Activated T-cell treated with anti-CD3 and anti-CD28 coated beads for 4 hours (primary cell): ENCODE data around the gene LRRC2.
"Not testable (repeated sequence)": the region's sequence is repeated elsewhere in the genome, so short reads cannot be mapped to it uniquely, and the experiment has no call there.

Source experiments
- DNase-seq: peaks from one replicate; pipeline ENCODE4 v3.0.0-alpha.2; 2020

The LRRC2 gene

GRCh38 chr3:46522201-46522600 is 43.9 kb downstream of the LRRC2 start:
- not testable (repeated sequence) for DNase-seq

GRCh38 chr3:46521096-46521495 is 45.0 kb downstream of the LRRC2 start:
- DNase-seq: no peak

GRCh38 chr3:46520531-46520930 is 45.6 kb downstream of the LRRC2 start:
- no peak for DNase-seq

DNA sequence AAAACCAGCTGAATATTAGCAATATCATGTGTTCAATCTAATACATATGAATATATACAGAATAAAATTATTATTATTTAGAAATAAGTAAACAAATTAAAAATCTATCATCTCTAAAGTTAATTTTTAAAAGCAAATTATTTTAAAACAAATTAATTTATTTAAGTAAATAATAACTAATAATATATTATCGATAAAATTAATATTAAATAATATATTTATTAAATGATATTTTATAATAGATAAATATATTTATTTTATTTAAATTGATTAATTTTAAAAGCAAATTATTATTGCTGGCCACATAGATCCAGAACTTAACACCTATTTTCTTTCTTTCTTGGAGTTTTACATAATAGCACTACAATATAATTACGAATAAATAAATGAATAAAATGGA is 46.1 kb downstream of the LRRC2 start:
- DNase-seq: no peak

DNA sequence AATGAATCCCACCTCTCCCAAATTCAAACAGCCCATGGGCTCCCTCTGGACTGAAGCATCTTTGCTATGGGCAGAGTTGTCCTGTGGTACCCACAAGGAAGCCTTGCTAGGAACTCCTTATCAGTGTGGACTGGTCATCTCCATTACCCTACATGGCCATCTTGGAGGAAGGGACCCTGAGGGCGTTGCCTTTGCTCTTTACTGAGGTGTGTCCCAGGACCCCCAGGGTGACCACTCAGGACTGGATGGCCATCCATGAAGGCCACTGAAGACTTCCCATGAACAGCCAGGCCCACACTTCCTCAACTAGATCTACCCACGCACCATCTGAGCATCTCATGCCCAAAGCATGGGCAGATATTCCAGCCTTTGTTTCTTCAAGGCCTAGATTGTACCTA is 48.3 kb downstream of the LRRC2 start:
- DNase-seq: no peak

DNA sequence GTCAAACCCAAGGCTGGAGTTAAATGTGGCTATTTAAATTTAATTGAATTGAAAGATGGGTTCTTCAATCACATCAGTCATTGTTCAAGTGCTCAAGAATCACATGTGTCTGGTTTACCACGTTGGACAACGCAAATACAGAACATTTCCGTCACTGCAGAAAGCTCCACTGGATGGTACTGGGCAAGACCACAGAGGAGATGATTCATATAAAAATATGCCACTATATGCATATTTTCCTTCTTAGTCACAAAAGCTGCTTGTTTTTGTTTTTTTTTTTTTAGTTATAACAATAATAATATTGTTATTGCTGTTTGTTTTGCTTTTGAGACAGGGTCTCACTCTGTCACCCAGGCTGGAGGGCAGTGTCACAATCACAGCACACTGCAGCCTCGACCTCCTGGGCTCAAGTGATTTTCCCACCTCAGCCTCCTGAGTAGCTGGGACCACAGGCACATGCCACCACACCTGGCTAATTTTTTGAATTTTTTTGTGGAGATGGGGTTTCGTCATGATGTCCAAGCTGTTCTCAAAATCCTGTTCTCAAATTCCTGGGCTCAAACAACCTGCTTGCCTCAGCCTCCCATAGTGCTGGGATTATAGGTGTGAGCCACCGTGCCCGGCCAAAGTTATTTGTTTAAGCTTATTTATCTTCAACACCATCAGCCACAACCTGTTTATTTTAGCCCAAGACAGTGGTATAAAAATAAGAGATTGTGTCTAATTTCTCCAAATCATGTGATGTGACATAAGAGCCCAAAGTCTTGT is 48.9 kb downstream of the LRRC2 start:
- no peak for DNase-seq

DNA sequence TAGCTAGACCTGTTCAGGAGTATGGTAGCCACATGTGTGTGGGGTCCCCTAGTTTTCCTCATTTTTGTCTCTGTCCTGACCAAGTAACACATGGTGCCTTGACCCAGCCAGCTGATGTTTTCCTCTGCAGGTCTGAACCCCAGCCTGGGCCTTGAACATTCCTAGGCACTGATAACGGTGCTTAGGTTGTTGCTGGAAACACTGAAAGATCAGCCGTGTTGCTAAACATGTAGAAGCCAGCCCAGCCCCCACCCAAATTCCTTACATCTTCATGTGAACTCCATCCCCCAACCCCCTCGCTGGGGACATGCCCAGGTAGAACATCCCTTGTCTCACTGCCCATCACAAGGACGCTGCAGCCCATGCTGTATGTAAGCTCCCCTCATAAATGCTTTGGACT is 49.6 kb downstream of the LRRC2 start:
- DNase-seq: no peak

DNA sequence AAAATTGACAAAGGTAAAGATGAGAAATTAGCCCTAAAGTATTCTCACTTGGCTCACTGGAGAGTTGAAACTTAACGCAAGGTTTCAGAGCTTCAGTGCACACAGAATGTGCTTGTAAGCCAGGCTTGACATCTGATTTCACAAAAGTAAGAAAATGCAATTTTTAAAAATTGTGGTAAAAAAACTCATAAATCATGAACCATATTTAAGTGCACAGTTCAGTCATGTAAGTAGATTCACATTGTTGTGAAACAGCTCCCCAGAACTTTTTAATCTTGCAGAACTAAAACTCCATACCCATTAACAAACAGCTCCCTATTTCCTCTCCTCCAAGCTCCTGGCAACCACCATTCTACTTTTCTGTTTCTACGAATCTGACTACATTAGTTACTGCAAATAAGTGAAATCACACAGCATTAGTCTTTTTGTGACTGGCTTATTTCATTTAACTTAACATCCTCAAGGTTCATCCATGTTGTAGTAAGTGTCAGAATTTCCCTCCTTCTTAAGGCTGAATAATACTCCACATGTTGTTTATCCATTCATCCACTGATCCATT is 53.8 kb downstream of the LRRC2 start:
- no peak for DNase-seq

DNA sequence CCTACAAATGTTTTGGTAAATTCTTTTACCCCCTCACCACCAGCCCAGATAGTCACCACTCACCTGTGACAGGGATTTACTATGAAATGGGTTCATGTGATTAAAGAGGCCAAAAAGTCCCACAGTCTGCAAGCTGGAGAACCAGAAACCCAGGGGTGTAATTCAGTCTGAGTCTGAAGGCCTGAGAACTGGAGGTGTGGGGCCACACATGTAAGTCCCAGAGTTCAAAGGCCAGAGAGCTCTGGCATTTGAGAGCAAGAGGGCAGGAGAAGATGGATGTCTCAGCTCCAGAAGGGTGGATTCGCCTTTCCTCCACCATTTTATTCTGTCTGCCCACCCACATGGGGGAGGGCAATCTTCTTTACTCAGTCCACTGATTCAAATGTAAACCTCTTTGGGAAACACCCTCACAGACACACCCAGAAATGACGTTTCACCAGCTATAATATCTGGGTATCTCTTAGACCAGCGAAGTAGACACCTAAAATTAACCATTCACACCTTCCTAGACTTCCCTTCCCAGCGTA is 56.4 kb downstream of the LRRC2 start:
- DNase-seq: no peak

DNA sequence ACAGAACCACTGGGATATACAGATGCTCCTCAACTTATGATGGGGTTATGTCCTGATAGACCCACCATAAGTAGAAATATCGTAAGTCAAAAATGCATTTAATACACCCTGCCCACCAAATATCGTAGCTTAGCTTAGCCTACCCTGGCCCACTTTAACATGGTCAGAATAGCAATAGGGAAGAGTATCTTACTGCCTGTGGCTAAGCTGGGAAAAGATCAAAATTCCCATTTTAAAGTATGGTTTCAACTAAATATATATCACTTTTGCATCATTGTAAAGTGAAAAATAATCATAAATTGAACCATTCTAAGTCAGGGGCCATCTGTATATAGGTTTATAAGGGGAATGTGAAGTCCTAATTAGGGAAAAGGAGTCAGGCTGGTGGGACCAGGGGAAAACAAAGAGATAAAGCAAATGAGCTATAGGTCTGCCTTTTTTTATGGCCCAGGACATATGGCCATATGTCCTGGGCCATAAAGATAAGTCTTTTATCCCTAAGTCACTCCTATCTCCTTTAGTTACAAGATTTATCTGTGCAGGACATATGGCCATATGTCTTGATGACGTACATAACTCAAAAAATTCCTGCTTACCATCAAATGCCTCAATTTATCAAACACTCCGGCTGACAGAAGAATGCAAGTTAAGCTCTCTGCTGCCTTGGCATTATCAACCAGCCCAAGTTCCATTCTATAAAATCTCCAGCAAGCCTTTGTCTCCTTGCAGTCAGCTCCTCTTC is 57.1 kb downstream of the LRRC2 start:
- no peak for DNase-seq

- DNase-seq: no peak
Measured at GRCh38 chr3:46506526-46506925, 59.6 kb downstream of the LRRC2 start.

- no peak for DNase-seq
Measured at GRCh38 chr3:46505953-46506352, 60.1 kb downstream of the LRRC2 start.

DNA sequence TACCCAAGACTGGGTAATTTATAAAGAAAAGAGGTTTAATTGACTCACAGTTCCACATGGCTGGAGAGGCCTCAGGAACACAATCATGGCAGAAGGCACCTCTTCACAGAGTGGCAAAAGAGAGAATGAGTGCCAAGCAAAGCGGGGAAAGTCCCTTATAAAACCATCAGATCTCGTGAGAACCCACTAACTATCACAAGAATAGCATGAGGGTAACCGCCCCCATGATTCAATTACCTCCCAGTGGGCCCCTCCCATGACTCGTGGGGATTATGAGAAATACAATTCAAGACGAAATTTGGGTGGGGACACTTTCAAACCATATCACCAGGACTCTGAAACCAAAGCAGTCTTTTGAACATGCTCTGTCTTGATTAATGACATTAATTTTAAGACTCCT is 61.3 kb downstream of the LRRC2 start:
- DNase-seq: peak; percentile 7

GRCh38 chr3:46503200-46503874 is 62.8 kb downstream of the LRRC2 start:
- DNase-seq: no peak

DNA sequence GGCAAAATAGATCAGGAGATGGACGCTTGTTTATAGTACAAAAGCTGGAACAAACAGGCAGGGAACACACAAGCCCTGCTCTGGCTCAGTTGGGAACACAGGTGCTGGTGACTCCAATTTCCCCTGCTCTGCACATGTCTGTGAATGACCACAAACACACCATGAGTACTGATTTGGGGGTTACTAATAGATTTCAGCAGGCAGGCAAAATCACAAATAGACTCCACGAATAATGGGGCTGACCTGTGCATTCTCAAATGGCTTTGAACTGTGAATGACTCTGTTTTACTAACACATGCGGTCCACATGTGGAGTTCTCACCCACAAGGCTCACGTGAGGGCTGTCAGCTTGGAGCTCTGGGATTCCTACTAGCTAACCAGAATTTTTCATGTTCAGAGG is 64.4 kb downstream of the LRRC2 start:
- DNase-seq: no peak

DNA sequence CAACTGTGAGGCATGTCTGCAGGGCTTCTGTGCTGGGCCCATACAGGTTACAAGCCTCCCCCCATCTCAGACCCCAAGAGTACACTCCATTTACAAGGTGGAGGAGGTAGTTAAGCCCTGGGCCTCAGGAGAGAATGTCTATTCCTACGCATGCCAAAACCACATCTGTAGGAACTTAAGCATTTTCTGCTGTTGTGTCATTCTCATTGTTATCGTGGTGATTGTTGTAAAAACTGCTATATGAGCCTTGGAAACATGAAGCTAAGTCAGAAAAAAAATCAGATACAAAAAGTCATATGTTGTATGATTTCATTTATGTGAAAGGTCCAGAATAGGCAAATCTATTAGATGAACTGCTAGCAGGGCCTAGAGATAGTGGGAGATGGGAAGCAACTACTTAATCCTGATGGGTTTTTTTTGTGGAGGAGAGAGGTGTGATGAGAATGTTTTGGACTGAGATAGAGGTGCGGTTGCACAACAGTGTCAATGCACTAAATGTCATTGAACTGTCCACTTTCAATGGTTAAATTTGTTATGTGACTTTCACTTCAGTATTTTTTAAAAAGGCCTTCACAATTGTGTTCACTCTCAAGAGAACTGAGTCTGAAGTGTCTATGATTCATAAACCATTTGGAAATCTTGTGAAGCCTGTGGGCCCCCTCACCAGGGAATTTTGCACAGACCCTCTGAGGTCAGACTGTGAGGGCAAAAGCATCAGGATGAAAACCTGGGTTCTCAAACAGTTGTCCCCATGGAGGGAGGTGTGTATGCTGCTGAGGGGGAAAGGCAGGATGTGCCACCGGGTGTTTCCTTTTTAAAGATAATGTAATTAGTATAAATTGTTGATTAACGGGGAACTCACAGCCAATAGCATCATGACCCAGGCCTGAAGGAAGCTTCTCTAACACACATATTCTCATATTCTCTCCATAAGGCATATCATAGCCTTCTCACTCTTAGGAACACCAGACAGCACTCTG is 65.2 kb downstream of the LRRC2 start:
- no peak for DNase-seq

GRCh38 chr3:46498916-46499519 is 67.1 kb downstream of the LRRC2 start:
- no peak for DNase-seq

DNA sequence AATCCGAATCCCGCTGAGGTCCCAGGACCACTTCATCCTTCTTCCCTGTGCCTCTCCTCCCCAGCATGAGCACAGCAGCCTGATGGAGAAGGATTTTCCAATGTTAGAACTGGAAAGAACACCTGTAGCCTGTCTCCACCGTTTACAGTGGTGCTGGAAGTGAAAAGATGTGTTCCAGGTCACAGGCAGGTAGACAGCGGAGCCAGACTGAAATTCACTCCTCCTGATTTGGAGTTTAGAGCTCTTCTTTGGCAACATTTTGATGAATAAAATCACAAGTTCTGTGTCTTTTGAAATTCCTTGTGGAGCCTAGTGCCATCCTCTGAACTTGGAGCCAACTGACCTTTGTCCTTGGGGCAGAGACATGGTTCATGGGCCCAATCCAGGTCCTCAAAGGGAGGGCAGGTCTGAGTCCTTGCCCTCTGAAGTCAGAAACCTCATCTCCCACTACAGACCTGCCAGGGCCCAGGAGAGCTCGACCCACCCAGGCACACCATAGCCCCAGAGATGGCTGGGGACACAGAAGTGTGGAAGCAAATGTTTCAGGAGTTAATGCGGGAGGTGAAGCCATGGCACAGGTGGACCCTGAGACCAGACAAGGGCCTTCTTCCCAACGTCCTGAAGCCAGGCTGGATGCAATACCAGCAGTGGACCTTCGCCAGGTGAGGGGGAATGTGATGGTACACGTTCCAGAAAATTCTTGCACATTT is 68.4 kb downstream of the LRRC2 start, which contains the start of gene RTP3:
TSS of gene RTP3 (plus strand) at position 421 of the 710 bp plus-strand sequence. CDS start at position 508, 87 bp downstream.
- DNase-seq: no peak

DNA sequence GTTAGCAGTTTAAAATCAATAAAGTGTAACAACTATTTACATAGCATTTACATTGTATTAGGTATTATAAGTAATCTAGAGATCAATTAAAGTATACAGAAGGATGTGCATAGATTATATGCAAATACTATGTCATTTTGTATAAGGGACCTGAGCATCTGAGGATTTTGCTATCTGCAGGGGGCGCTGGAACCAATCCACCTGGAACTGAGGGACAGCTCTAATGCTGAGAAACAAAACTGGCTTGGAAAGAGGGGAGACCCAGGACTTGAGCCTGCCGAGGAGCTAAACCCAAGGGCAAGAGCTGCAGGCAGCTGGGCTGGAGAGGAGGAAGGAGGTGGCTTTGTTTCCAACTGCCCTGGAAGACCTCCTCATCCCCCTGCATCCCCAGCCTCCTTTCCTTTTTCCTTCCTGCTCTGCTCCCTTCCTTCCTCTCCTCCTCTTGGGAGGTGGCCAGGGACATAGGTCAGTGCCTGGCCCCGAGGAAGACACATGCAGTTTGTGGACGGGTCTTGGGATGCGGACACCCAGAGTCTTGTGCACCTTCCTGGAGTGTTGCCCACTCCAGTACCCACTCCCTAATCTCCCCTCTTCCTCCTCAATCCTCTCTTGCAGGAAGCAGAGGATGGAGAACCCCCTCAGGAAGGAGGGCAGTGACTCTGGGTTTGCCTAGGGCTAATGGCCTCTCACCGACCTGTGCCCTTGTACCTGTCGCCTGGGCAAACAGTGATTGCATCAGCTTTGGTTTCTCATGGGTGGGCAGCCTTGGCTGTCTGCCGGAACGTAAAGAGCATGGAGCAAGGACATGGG is 69.2 kb downstream of the LRRC2 start:
- DNase-seq: peak; percentile 28

DNA sequence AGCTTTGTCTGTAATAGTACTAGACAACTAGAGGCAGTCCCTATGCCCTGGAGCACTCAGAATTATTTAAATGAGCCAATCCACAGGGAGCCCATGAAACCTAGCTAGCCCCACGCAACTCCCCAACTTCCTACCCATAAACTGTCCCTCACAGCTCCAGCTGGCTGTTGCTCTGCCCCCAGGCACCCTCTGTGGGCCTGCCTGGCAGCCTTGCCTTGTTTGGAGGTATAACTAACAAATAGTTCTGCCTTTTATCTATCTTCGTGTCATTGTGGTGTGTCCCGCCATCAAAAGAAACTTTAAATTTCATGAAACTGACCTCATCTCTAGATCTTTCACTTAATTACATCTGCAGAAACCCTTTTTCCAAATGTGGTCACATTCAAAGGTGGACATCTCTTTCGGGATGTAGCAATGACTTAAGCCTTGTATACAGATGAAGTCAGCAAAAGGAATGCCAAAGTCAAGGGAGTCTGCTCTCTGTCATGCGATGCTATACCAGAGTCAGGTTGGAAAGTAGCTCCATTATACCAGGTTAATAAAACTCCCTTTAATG is 70.1 kb downstream of the LRRC2 start:
- DNase-seq: no peak
